B cell (primary cell): ENCODE measurements around the gene LBR. TPM values are rescaled to one million over a fixed set of nuclear protein-coding genes. Genes with fewer than 3 reads are reported as not detected.

Experiments
- ATAC-seq: fragments of 200-7000 bp; cut with Tn5 transposase; one replicate; pipeline ENCODE4 v1.10.0; 2021; ENCODE audit warnings: low read depth, mild to moderate bottlenecking, moderate number of reproducible peaks, moderate library complexity
- CTCF ChIA-PET: fragments of 350-600 bp; sonication (Branson Sonifier 250); formaldehyde crosslinking; loops from one replicate; lab custom pipeline; 2021; ENCODE audit warnings: antibody characterized with exemption, inconsistent platforms; lab: Charles Lee
- POLR2A ChIA-PET: fragments of 350-600 bp; sonication (Branson Sonifier 250); formaldehyde crosslinking; loops from one replicate; lab custom pipeline; 2021; ENCODE audit warnings: antibody characterized with exemption; lab: Charles Lee
- DNase-seq: peaks from one replicate; pipeline ENCODE4 v3.0.0; 2013
- H2AFZ ChIP-seq: 2 replicates; pipeline ENCODE4 v1.6.1; 2012; ENCODE audit warnings: mild to moderate bottlenecking, low read depth, low read length; ENCODE audit not compliant: insufficient read depth, poor library complexity, severe bottlenecking
- H3K27ac ChIP-seq, 2 donors: 1 replicate in 1 of 2; 2 replicates in 1 of 2; pipeline ENCODE4 v1.5.1; 2012 to 2013; ENCODE audit warnings: low read length in 2 of 2, mild to moderate bottlenecking in 2 of 2, moderate library complexity in 1 of 2
- H3K27me3 ChIP-seq, 4 experiments: fragments of 200-600 bp in 1 of 4; sonication (generic) in 1 of 4; replicated peaks in 1 of 4; 1 replicate in 2 of 4; 2 replicates in 2 of 4; pipeline versions ENCODE4 v1.6.1 to v1.7.0; 2013 to 2016; ENCODE audit warnings: low read length in 3 of 4, mild to moderate bottlenecking in 2 of 4, mixed read lengths in 1 of 4, moderate library complexity in 1 of 4; ENCODE audit not compliant: insufficient read depth in 4 of 4, control insufficient read depth in 3 of 4; ENCODE audit errors: control extremely low read depth in 1 of 4
- H3K36me3 ChIP-seq, 2 experiments: replicated peaks in 1 of 2; 1 replicate in 1 of 2; 2 replicates in 1 of 2; pipeline versions ENCODE4 v1.6.1 to v1.7.1; 2013; ENCODE audit warnings: low read length in 1 of 2; ENCODE audit not compliant: insufficient read depth in 2 of 2, control insufficient read depth in 1 of 2; ENCODE audit errors: control extremely low read depth in 1 of 2, extremely low read depth in 1 of 2
- H3K4me1 ChIP-seq, 2 donors: fragments of 200-600 bp in 1 of 2; sonication (generic) in 1 of 2; 1 replicate in 1 of 2; 2 replicates in 1 of 2; pipeline versions ENCODE4 v1.5.1 to v1.6.1; 2013 to 2017; ENCODE audit warnings: low read length in 2 of 2; ENCODE audit not compliant: control insufficient read depth in 2 of 2, insufficient read depth in 2 of 2
- H3K4me2 ChIP-seq: replicated peaks from 2 replicates; pipeline ENCODE3; 2012; ENCODE audit warnings: mild to moderate bottlenecking, low read depth, low read length; ENCODE audit not compliant: poor library complexity, severe bottlenecking
- H3K4me3 ChIP-seq, 5 experiments: fragments of 200-600 bp in 1 of 5; sonication (generic) in 1 of 5; 1 replicate in 3 of 5; 2 replicates in 2 of 5; pipeline versions ENCODE4 v1.5.1 to v1.7.0; 2011 to 2016; ENCODE audit warnings: low read length in 4 of 5, mild to moderate bottlenecking in 4 of 5, low read depth in 2 of 5, control low read depth in 1 of 5, moderate library complexity in 1 of 5; ENCODE audit not compliant: insufficient read depth in 1 of 5; ENCODE audit errors: control extremely low read depth in 1 of 5, extremely low read depth in 1 of 5
- H3K79me2 ChIP-seq: fragments of 200-600 bp; sonication (generic); one replicate; pipeline ENCODE4 v1.6.0; 2016; ENCODE audit warnings: low read length; ENCODE audit not compliant: control insufficient read depth, insufficient read depth
- H3K9ac ChIP-seq: fragments of 200-600 bp; sonication (generic); 2 replicates; pipeline ENCODE4 v1.6.1; 2017; ENCODE audit warnings: mild to moderate bottlenecking, low read length, moderate library complexity
- H3K9me3 ChIP-seq, 3 donors: one replicate each; pipeline versions ENCODE4 v1.6.1 to v1.7.1; 2013; ENCODE audit warnings: low read length in 2 of 3; ENCODE audit not compliant: control insufficient read depth in 2 of 3, insufficient read depth in 1 of 3; ENCODE audit errors: control extremely low read depth in 1 of 3
- H4K20me1 ChIP-seq: 2 replicates; pipeline ENCODE4 v1.6.0; 2012; ENCODE audit warnings: mild to moderate bottlenecking, low read length; ENCODE audit not compliant: insufficient read depth, control insufficient read depth, poor library complexity, severe bottlenecking
- H3K27ac Mint-ChIP-seq: one replicate; pipeline ENCODE4 v1.8.0; 2021; ENCODE audit warnings: mixed read lengths
- H3K27me3 Mint-ChIP-seq: one replicate; pipeline ENCODE4 v1.8.0; 2021; ENCODE audit warnings: mixed read lengths
- H3K4me1 Mint-ChIP-seq: one replicate; pipeline ENCODE4 v1.8.0; 2021; ENCODE audit warnings: mixed read lengths
- H3K4me3 Mint-ChIP-seq: one replicate; pipeline ENCODE4 v1.8.0; 2021; ENCODE audit warnings: mixed read lengths
- H3K9me3 Mint-ChIP-seq: one replicate; pipeline ENCODE4 v1.8.0; 2022; ENCODE audit warnings: mixed read lengths; ENCODE audit not compliant: insufficient read depth
- WGBS: methylation state at CpG from one replicate; pipeline ENCODE4 v1.1.5; 2013; ENCODE audit warnings: missing lambda C conversion rate; ENCODE audit not compliant: insufficient coverage; 5-methylcytosine and 5-hydroxymethylcytosine counted together
- intact Hi-C: fragments of 100-400 bp; cut with micrococcal nuclease; formaldehyde crosslinking; loops from one replicate; pipeline ENCODE4 v1.10.0; 2022
- polyA plus RNA-seq: library from polyadenylated mRNA; depleted of rRNA; stranded (reverse); fragments of >200 nt; gene quantifications from 2 replicates; pipeline ENCODE4 v1.2.3, GENCODE V29; 2012
- total RNA-seq, 2 donors: library from RNA; stranded (reverse); fragments of 120-200 nt in 1 of 2; gene quantifications; 1 replicate in 1 of 2; 2 replicates in 1 of 2; pipeline versions ENCODE4 v1.2.3 to v1.2.4, GENCODE V29; 2013 to 2022
- TF ChIP-seq, protein P1 (sequence below): fragments of 200-600 bp; IDR thresholded peaks from one replicate; pipeline ENCODE4 v1.8.0; 2022; ENCODE audit warnings: antibody characterized with exemption, mild to moderate bottlenecking

The LBR gene
- total and polyA plus RNA-seq, 2 donors (not counting 1 experiment from before 2014, with no cell fraction given): 19.3 to 167 TPM

DNA sequence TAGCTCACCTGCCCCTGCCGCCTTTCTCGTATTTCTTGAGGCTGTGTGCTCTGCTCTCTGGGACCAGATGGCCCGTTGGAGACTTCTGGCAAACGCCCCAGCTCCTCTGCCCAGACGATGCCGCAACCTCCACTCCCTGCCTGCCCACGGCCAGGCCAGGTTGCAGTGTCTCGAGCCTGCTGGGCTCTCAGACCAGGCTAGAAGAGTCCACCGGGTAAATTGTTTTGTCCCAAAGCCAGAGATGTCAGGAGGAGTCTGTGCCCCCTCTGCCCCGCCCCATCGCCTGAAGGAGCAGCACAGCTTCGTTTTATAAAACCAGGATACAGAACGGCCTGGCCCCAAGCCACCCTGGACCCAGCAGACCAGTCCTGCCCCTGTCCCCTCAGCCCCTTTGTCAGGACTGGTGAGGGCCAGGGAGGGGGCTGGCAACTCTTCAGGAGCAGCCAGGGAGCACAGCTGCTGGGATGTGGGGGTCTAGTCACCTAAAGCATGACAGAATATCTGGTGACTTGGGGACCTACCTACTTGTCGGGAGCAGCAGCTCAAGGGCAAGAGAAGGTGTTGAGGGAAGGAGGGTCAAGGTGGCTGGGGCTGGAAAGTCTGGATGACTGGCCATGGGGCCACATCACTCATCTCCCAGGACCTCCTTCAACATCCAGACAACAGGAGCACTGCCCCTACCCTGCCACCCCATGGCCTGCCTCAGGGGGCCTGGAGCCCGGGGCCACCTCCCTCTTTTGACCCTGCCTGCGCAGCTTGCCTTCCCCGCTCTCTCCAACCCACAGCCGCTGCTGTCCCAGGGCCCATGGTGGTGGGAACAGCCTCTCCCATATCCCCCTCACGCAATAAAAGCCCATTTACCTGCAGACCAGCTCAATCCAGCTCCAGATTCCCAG is 33.9 kb upstream of the LBR start:
- 92% methylated on average over 19 of the region's 19 CpGs for WGBS
- H3K27me3 Mint-ChIP-seq: no peaks in the 10 kb centered on the region
- Histone ChIP-seq H3K9ac (no peak overlapping the region), H3K4me2 (no peak overlapping the region), H3K79me2 (no peaks in the 10 kb centered on the region), H3K27ac (no peak overlapping the region), H3K4me3 (no peak overlapping the region), H3K36me3 (no peaks in the 10 kb centered on the region), H4K20me1 (no peaks in the 10 kb centered on the region), H3K4me1 (peaks cover 4 to 14% of the 10 kb centered on the region in 2 donors), H3K9me3 (no peaks in the 10 kb centered on the region), H2AFZ (no peak overlapping the region), H3K27me3 (no peaks in the 10 kb centered on the region)
- DNase-seq (no peak), ATAC-seq (no peak)
- TF ChIP-seq, protein P1, sequence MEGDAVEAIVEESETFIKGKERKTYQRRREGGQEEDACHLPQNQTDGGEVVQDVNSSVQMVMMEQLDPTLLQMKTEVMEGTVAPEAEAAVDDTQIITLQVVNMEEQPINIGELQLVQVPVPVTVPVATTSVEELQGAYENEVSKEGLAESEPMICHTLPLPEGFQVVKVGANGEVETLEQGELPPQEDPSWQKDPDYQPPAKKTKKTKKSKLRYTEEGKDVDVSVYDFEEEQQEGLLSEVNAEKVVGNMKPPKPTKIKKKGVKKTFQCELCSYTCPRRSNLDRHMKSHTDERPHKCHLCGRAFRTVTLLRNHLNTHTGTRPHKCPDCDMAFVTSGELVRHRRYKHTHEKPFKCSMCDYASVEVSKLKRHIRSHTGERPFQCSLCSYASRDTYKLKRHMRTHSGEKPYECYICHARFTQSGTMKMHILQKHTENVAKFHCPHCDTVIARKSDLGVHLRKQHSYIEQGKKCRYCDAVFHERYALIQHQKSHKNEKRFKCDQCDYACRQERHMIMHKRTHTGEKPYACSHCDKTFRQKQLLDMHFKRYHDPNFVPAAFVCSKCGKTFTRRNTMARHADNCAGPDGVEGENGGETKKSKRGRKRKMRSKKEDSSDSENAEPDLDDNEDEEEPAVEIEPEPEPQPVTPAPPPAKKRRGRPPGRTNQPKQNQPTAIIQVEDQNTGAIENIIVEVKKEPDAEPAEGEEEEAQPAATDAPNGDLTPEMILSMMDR: no peak
- peaks cover 18% of the 10 kb centered on the region for H3K4me1 Mint-ChIP-seq
- H3K27ac Mint-ChIP-seq: no peak overlapping the region
- ChIA-PET POLR2A (interaction anchor here (1.5 kb wide), 1 partner anchor 11 kb away, joined by 3 read pairs; no protein-coding TSS in a partner anchor), CTCF (interaction anchor here (0.6 to 1.5 kb wide), 3 partner anchors 12 to 39 kb away, joined by 3 to 5 read pairs (median 3); no protein-coding TSS in a partner anchor)
- no peak overlapping the region for H3K4me3 Mint-ChIP-seq
- intact Hi-C loops: no loop called here
- no peaks in the 10 kb centered on the region for H3K9me3 Mint-ChIP-seq
